A673 (cell line): ENCODE results near the gene CAMSAP1. TPM values are rescaled to one million over a fixed set of nuclear protein-coding genes. Genes with fewer than 3 reads are reported as not detected.

Experiments
- BruUV-seq: library from RNA; stranded (reverse); fragments of 400-500 nt; replicated peaks from 2 replicates; lab custom pipeline; 2021; lab: Mats Ljungman, UMichigan
- CTCF ChIA-PET: fragments of 300-600 bp; sonication (Branson Sonifier 250); formaldehyde crosslinking; loops from one replicate; lab custom pipeline; 2022; ENCODE audit warnings: antibody characterized with exemption; lab: Charles Lee
- POLR2A ChIA-PET: fragments of 300-600 bp; sonication (Branson Sonifier 250); formaldehyde crosslinking; loops from one replicate; lab custom pipeline; 2022; ENCODE audit warnings: antibody characterized with exemption; ENCODE audit not compliant: low non-redundant PET; lab: Charles Lee
- DNase-seq: peaks from one replicate; pipeline ENCODE4 v3.0.0-alpha.2; 2015; ENCODE audit warnings: low spot score
- H3K27ac ChIP-seq: fragments of 200-600 bp; sonication (generic); 2 replicates; pipeline ENCODE4 v1.5.1; 2016; ENCODE audit warnings: mixed run types, low read depth, mild to moderate bottlenecking, mixed read lengths, antibody characterized with exemption, low read length; ENCODE audit not compliant: poor library complexity, severe bottlenecking
- H3K27me3 ChIP-seq: fragments of 200-600 bp; sonication (generic); replicated peaks from 2 replicates; pipeline ENCODE4 v1.6.1; 2017; ENCODE audit warnings: mixed run types, low read depth, mild to moderate bottlenecking, mixed read lengths, antibody characterized with exemption, low read length; ENCODE audit not compliant: insufficient read depth, poor library complexity
- H3K36me3 ChIP-seq: fragments of 200-600 bp; sonication (generic); 2 replicates; pipeline ENCODE4 v1.6.1; 2016; ENCODE audit warnings: mixed run types, mild to moderate bottlenecking, mixed read lengths, antibody characterized with exemption, low read length; ENCODE audit not compliant: insufficient read depth, poor library complexity, severe bottlenecking
- H3K4me1 ChIP-seq: fragments of 200-600 bp; sonication (generic); 2 replicates; pipeline ENCODE4 v1.6.1; 2017; ENCODE audit warnings: mixed run types, mild to moderate bottlenecking, mixed read lengths, antibody characterized with exemption, low read length; ENCODE audit not compliant: insufficient read depth, poor library complexity, severe bottlenecking
- H3K4me3 ChIP-seq: fragments of 200-600 bp; sonication (generic); 2 replicates; pipeline ENCODE4 v1.5.1; 2016; ENCODE audit warnings: low read depth, mixed run types, mild to moderate bottlenecking, mixed read lengths, low read length; ENCODE audit not compliant: poor library complexity, severe bottlenecking
- H3K9me3 ChIP-seq: fragments of 200-600 bp; sonication (generic); 2 replicates; pipeline ENCODE4 v1.6.1; 2016; ENCODE audit warnings: mixed run types, low read depth, mild to moderate bottlenecking, mixed read lengths, antibody characterized with exemption, low read length; ENCODE audit not compliant: poor library complexity, severe bottlenecking
- CTCF ChIP-seq: fragments of 300-800, 200-600 bp; sonication (generic); conservative IDR thresholded peaks from 2 replicates; pipeline ENCODE4 v1.5.1; 2017; ENCODE audit warnings: low read depth, mild to moderate bottlenecking, antibody characterized with exemption, low read length, moderate library complexity, mixed read lengths
- EZH2 ChIP-seq: fragments of 200-600 bp; sonication (generic); IDR thresholded peaks from 2 replicates; pipeline ENCODE4 v1.6.1; 2017; ENCODE audit warnings: borderline replicate concordance, low read depth, mild to moderate bottlenecking, mixed read lengths, antibody characterized with exemption, low read length; ENCODE audit not compliant: poor library complexity, severe bottlenecking
- intact Hi-C: fragments of 100-400 bp; cut with micrococcal nuclease; formaldehyde crosslinking; loops from one replicate; pipeline ENCODE4 v1.10.0; 2022; ENCODE audit not compliant: unreplicated experiment
- total RNA-seq: library from RNA; stranded (reverse); gene quantifications from 2 replicates; pipeline ENCODE4 v1.2.3, GENCODE V29; 2021

The CAMSAP1 gene
- total RNA-seq, 1 experiment from 2014 or later: 52.3 TPM

- Histone ChIP-seq H3K9me3 (no peaks in the 10 kb centered on the region), H3K4me3 (no peak overlapping the region), H3K27ac (no peak overlapping the region), H3K4me1 (no peaks in the 10 kb centered on the region), H3K27me3 (no peaks in the 10 kb centered on the region), H3K36me3 (no peaks in the 10 kb centered on the region)
- DNase-seq: no peak
- ChIA-PET CTCF (no interaction called here), POLR2A (no interaction called here)
- TF ChIP-seq EZH2: no peak
- no peak for TF ChIP-seq CTCF
- intact Hi-C loops: no loop called here
- no TSS peak for BruUV-seq
Measured at GRCh38 chr9:135771401-135772051, 135.8 kb downstream of the CAMSAP1 start.

- Histone ChIP-seq H3K4me1 (no peaks in the 10 kb centered on the region), H3K27ac (no peak overlapping the region), H3K9me3 (no peaks in the 10 kb centered on the region), H3K36me3 (no peaks in the 10 kb centered on the region), H3K27me3 (no peaks in the 10 kb centered on the region), H3K4me3 (no peak overlapping the region)
- no peak for TF ChIP-seq EZH2
- no peak for TF ChIP-seq CTCF
- intact Hi-C loops: no loop called here
- ChIA-PET CTCF (no interaction called here), POLR2A (no interaction called here)
- DNase-seq: no peak
- no TSS peak for BruUV-seq
Measured at GRCh38 chr9:135770771-135771170, 136.6 kb downstream of the CAMSAP1 start.

- H3K4me1 ChIP-seq: no peaks in the 10 kb centered on the region
- no peak for DNase-seq
- H3K36me3 ChIP-seq: no peaks in the 10 kb centered on the region
- H3K27me3 ChIP-seq: no peaks in the 10 kb centered on the region
- no peak overlapping the region for H3K4me3 ChIP-seq
- intact Hi-C loops: no loop called here
- no peak overlapping the region for H3K27ac ChIP-seq
- TF ChIP-seq CTCF (no peak), EZH2 (no peak)
- CTCF ChIA-PET: no interaction called here
- POLR2A ChIA-PET: no interaction called here
- no TSS peak for BruUV-seq
- no peaks in the 10 kb centered on the region for H3K9me3 ChIP-seq
Measured at GRCh38 chr9:135770203-135770535, 137.2 kb downstream of the CAMSAP1 start.
